Lung (tissue), 12 donors: ENCODE measurements around the gene RHEB. TPM values are rescaled to one million over a fixed set of nuclear protein-coding genes. Genes with fewer than 3 reads are reported as not detected.

ENCODE experiments used
- ATAC-seq: fragments of 200-7000 bp; cut with Tn5 transposase; one replicate; pipeline ENCODE4 v1.9.1; 2020; ENCODE audit warnings: moderate number of reproducible peaks; ENCODE audit not compliant: insufficient read depth, low FRiP score
- DNase-seq, 3 donors: peaks; one replicate each; pipeline ENCODE4 v3.0.0-alpha.2; 2013 to 2017
- H3K27ac ChIP-seq, 2 donors: one replicate each; pipeline ENCODE4 v1.5.1; 2013; ENCODE audit warnings: mild to moderate bottlenecking in 2 of 2, moderate library complexity in 2 of 2, control low read depth in 1 of 2, inconsistent platforms in 1 of 2, low read depth in 1 of 2, low read length in 1 of 2
- H3K27me3 ChIP-seq, 3 donors: one replicate each; pipeline ENCODE4 v1.5.1; 2013; ENCODE audit warnings: low read length in 2 of 3; ENCODE audit not compliant: control insufficient read depth in 3 of 3, insufficient read depth in 3 of 3
- H3K36me3 ChIP-seq, 4 donors: one replicate each; pipeline ENCODE4 v1.5.1; 2013; ENCODE audit warnings: low read length in 4 of 4, mild to moderate bottlenecking in 1 of 4, moderate library complexity in 1 of 4; ENCODE audit not compliant: control insufficient read depth in 4 of 4, insufficient read depth in 4 of 4
- H3K4me1 ChIP-seq, 5 donors: one replicate each; pipeline ENCODE4 v1.5.1; 2013; ENCODE audit warnings: low read length in 5 of 5, mild to moderate bottlenecking in 2 of 5, moderate library complexity in 1 of 5; ENCODE audit not compliant: control insufficient read depth in 5 of 5, insufficient read depth in 5 of 5
- H3K4me3 ChIP-seq: one replicate; pipeline ENCODE4 v1.5.1; 2013; ENCODE audit warnings: mild to moderate bottlenecking, control low read depth, moderate library complexity
- H3K9ac ChIP-seq, 2 donors: one replicate each; pipeline ENCODE4 v1.5.1; 2013; ENCODE audit warnings: low read length in 2 of 2, control low read depth in 1 of 2; ENCODE audit not compliant: insufficient read depth in 1 of 2
- H3K9me3 ChIP-seq, 4 donors: one replicate each; pipeline ENCODE4 v1.5.1; 2013; ENCODE audit warnings: low read length in 3 of 4, mild to moderate bottlenecking in 1 of 4, moderate library complexity in 1 of 4; ENCODE audit not compliant: control insufficient read depth in 4 of 4, insufficient read depth in 3 of 4
- CTCF ChIP-seq: IDR thresholded peaks from 2 replicates; pipeline ENCODE4 v1.5.1; 2012; ENCODE audit warnings: mild to moderate bottlenecking; ENCODE audit errors: control extremely low read depth, extremely low read depth
- WGBS, 2 donors: extraction: QIAGEN DNeasy Blood & Tissue Kit; methylation state at CpG; one replicate each; pipeline ENCODE4 v1.1.7; 2013; 5-methylcytosine and 5-hydroxymethylcytosine counted together
- polyA plus RNA-seq, 2 donors: library from polyadenylated mRNA; stranded (reverse); fragments of 200-250 nt; gene quantifications; one replicate each; pipeline ENCODE4 v1.2.1, GENCODE V29; 2013
- total RNA-seq, 2 donors: library from RNA; depleted of rRNA in 1 of 2; stranded (reverse); fragments of >200 nt in 1 of 2; gene quantifications; one replicate each; pipeline ENCODE4 v1.2.1, GENCODE V29; 2014 to 2021
- donor health status: control.
- donor health status: control.
- donor health status: Bipolar disorder and iron deficiency.
- donor health status: healthy.
- donor health status: DM: yes; HTN: yes; CAD: no.

RHEB gene
- total and polyA plus RNA-seq, 4 donors: 65.6 to 117 (median 83.8) TPM

- Histone ChIP-seq H3K9ac (no peak overlapping the region), H3K4me1 (peaks cover 0 to 33% (median 0%) of the 10 kb centered on the region in 5 donors), H3K27ac (peak overlapping the region in 1 of 2 donors; percentile 70), H3K4me3 (no peak overlapping the region), H3K36me3 (peaks cover 18 to 43% (median 28%) of the 10 kb centered on the region in 4 donors), H3K27me3 (no peaks in the 10 kb centered on the region), H3K9me3 (no peaks in the 10 kb centered on the region)
- DNase-seq: peak in 1 of 3 donors; percentile 28
- ATAC-seq: no peak
- no peak for TF ChIP-seq CTCF
- 39 to 60% methylated on average over 7 of the region's 7 CpGs for WGBS, 2 donors
Measured at GRCh38 chr7:151484971-151485707, 34.6 kb downstream of the RHEB start.

- H3K9ac ChIP-seq: no peak overlapping the region
- DNase-seq: no peak
- TF ChIP-seq CTCF: no peak
- 90 to 100% methylated on average over 1 of the region's 1 CpG for WGBS, 2 donors
- H3K4me3 ChIP-seq: no peak overlapping the region
- H3K36me3 ChIP-seq: peaks cover 11 to 35% (median 23%) of the 10 kb centered on the region in 4 donors
- no peak for ATAC-seq
- no peaks in the 10 kb centered on the region for H3K27me3 ChIP-seq
- H3K9me3 ChIP-seq: no peaks in the 10 kb centered on the region
- H3K27ac ChIP-seq: peak overlapping the region in 1 of 2 donors; percentile 9
- peaks cover 0 to 24% (median 0%) of the 10 kb centered on the region in 5 donors for H3K4me1 ChIP-seq
Measured at GRCh38 chr7:151483711-151483983, 36.0 kb downstream of the RHEB start.

DNA sequence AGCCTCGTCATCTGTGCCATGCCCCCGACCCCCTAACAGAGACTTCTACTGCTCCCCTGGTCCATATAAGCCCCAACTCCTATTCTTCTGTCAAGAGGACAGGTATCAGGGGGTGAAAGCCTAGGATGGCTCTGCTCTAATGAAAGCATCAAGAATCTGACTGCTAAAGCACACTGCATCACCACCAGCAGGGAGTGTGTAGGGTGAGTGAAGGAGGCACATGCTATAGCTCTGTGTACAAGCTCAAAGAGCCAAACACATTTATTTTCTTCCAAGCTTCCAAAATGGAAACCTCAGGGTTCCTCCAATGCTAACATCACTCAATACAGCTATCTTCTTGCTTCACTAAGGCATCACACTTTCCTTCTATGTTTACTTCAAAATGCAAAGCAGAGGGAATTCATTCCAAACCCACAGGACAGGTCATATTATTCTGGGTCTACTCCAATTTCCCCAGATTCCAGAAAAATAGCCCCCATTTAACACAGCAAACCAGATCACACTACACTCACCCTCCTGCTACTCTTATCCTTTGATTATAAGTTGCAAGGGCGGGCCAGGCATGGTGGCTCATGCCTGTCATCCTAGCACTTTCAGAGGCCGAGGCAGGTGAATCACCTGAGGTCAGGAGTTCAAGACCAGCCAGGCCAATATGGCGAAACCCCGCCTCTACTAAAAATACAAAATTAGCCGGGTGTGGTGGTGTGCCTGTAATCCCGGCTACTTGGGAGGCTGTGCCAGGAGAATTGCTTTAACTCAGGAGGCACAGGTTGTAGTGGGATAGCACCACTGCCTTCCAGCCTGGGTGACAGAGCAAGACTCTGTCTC lies 36.6 kb downstream of the RHEB start:
- TF ChIP-seq CTCF: no peak
- H3K9ac ChIP-seq: no peak overlapping the region
- peaks cover 0 to 24% (median 0%) of the 10 kb centered on the region in 5 donors for H3K4me1 ChIP-seq
- peaks cover 11 to 35% (median 23%) of the 10 kb centered on the region in 4 donors for H3K36me3 ChIP-seq
- 95 to 98% methylated on average over 8 of the region's 8 CpGs for WGBS, 2 donors
- peak overlapping the region in 1 of 2 donors; percentile 50 for H3K27ac ChIP-seq
- DNase-seq (no peak), ATAC-seq (no peak)
- no peak overlapping the region for H3K4me3 ChIP-seq
- H3K9me3 ChIP-seq: no peaks in the 10 kb centered on the region
- no peaks in the 10 kb centered on the region for H3K27me3 ChIP-seq
